ENCODE data around the gene DCC.
"Not testable (repeated sequence)": the region's sequence is repeated elsewhere in the genome, so short reads cannot be mapped to it uniquely, and the experiment has no call there.

The DCC gene

GRCh38 chr18:53508529-53508928 is 1168.5 kb downstream of the DCC start:
- TF ChIP-seq, protein P1, sequence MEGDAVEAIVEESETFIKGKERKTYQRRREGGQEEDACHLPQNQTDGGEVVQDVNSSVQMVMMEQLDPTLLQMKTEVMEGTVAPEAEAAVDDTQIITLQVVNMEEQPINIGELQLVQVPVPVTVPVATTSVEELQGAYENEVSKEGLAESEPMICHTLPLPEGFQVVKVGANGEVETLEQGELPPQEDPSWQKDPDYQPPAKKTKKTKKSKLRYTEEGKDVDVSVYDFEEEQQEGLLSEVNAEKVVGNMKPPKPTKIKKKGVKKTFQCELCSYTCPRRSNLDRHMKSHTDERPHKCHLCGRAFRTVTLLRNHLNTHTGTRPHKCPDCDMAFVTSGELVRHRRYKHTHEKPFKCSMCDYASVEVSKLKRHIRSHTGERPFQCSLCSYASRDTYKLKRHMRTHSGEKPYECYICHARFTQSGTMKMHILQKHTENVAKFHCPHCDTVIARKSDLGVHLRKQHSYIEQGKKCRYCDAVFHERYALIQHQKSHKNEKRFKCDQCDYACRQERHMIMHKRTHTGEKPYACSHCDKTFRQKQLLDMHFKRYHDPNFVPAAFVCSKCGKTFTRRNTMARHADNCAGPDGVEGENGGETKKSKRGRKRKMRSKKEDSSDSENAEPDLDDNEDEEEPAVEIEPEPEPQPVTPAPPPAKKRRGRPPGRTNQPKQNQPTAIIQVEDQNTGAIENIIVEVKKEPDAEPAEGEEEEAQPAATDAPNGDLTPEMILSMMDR (IDR thresholded peaks at IDR 0.05; ENCODE audit: control extremely low read depth, extremely low read depth, low read depth, missing control alignments), result no peak
- ChIA-PET POLR2A (no interaction called here), CTCF (interaction anchor here (0.7 kb wide), 1 partner anchor 59 kb away, joined by 3 read pairs; no protein-coding TSS in a partner anchor)
- no peak for DNase-seq (ENCODE audit: extremely low spot score)

GRCh38 chr18:53509886-53510285 is 1169.9 kb downstream of the DCC start:
- POLR2A ChIA-PET, result no interaction called here
- no peak for DNase-seq (ENCODE audit: extremely low spot score)
- TF ChIP-seq, protein P1 (IDR thresholded peaks at IDR 0.05; ENCODE audit: control extremely low read depth, extremely low read depth, low read depth, missing control alignments), result no peak
- CTCF ChIA-PET, result interaction anchor here (1.2 kb wide), 1 partner anchor 10 kb away, joined by 3 read pairs; no protein-coding TSS in a partner anchor

DNA sequence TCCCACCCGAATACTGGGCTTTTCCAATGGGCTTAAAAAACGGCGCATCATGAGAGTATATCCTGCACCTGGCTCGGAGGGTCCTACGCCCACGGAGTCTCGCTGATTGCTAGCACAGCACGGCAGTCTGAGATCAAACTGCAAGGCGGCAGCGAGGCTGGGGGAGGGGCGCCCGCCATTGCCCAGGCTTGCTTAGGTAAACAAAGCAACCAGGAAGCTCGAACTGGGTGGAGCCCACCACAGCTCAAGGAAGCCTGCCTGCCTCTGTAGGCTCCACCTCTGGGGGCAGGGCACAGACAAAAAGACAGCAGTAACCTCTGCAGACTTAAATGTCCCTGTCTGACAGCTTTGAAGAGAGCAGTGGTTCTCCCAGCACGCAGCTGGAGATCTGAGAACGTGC is 1171.7 kb downstream of the DCC start:
- DNase-seq (ENCODE audit: extremely low spot score); CTCF ChIA-PET; POLR2A ChIA-PET: not testable (repeated sequence)

GRCh38 chr18:53521068-53521467 is 1181.1 kb downstream of the DCC start:
- POLR2A ChIA-PET, result no interaction called here
- no peak for DNase-seq (ENCODE audit: extremely low spot score)

DNA sequence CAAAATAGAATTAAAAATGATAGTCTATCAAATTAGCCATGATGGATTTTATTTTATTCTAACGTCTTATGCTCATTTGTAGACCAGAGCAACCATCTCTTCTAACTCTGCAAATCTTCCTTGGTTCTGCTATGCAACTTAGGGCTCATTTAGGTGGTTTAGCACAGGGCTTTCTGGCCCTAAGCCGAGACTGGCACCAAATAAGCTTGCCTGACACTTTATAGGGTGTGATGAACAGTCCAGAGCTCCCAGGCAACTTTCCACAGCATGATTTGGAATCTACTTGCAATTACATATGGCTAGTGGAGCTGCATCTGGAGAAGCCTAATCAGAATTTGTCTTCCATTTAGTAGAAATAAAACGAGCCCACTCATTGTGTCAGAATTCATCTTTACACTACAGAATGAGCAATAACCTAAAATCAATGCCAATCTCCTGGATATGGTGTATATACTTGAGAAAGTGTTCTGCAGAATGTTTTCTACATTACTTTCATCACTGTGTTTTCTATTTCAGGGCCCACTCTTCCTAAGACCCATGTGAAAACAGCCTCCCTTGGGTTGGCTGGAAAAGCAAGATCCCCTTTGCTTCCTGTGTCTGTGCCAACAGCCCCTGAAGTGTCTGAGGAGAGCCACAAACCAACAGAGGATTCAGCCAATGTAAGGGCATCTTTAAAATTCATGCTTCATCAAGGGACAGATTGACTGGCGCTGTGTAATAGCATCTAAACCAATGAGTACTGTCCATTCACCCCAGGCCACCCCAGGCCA is 1186.3 kb downstream of the DCC start:
- ChIA-PET POLR2A (no interaction called here), CTCF (interaction anchor here (1.0 kb wide), 1 partner anchor 593 kb away, joined by 3 read pairs; no protein-coding TSS in a partner anchor)
- TF ChIP-seq, protein P1 (IDR thresholded peaks at IDR 0.05; ENCODE audit: control extremely low read depth, extremely low read depth, low read depth, missing control alignments), result no peak

More at GRCh38 chr18:53521068-53521467, 1181.1 kb downstream of the DCC start:
- TF ChIP-seq, protein P1 (IDR thresholded peaks at IDR 0.05; ENCODE audit: control extremely low read depth, extremely low read depth, low read depth, missing control alignments), result no peak
- CTCF ChIA-PET, result interaction anchor here (1.3 kb wide), 2 partner anchors 9 to 14 kb away, joined by 3 read pairs; no protein-coding TSS in a partner anchor

DNA sequence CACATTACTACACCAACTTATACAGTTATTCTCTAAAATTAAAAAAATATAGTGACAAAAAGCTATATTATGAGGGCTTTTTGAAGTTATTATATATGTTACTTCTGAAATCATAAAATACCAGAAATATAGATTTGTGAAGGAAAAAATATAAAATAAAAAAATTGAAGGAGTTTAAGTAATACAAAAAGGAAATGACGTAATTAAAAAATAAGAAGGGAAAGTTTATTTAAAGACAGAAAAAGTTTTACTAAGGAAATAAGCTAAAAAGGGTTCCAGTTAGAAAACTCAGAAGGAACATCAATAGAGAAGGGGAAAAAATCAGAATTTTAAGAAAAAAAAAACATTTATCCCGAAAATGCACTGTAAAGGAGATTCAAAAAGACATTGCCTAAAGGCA is 1187.4 kb downstream of the DCC start:
- TF ChIP-seq, protein P1 (IDR thresholded peaks at IDR 0.05; ENCODE audit: control extremely low read depth, extremely low read depth, low read depth, missing control alignments), result no peak
- DNase-seq (ENCODE audit: extremely low spot score), result no peak
- ChIA-PET CTCF (no interaction called here), POLR2A (no interaction called here)

More for the DNA sequence above, 1186.3 kb downstream of the DCC start:
- no peak for DNase-seq (ENCODE audit: extremely low spot score)

- no peak for DNase-seq (ENCODE audit: extremely low spot score)
- TF ChIP-seq, protein P1 (IDR thresholded peaks at IDR 0.05; ENCODE audit: control extremely low read depth, extremely low read depth, low read depth, missing control alignments), result no peak
- POLR2A ChIA-PET, result no interaction called here
- CTCF ChIA-PET, result interaction anchor here (1.4 to 1.9 kb wide), 2 partner anchors 18 to 22 kb away, joined by 5 to 6 read pairs; no protein-coding TSS in a partner anchor
Measured at GRCh38 chr18:53531187-53531586, 1191.2 kb downstream of the DCC start.

Measured in GM10248 (cell line).